K562 (cell line): Measurements from ENCODE around the gene HYAL3. TPM values are rescaled to one million over a fixed set of nuclear protein-coding genes. Genes with fewer than 3 reads are reported as not detected.

ENCODE experiments used
- ATAC-seq: fragments of 200-7000 bp; cut with Tn5 transposase; 3 replicates; pipeline ENCODE4 v1.9.1; 2020; ENCODE audit warnings: moderate library complexity
- BruUV-seq: library from RNA; stranded (reverse); fragments of 400-500 nt; replicated peaks from 2 replicates; lab custom pipeline; 2021; lab: Mats Ljungman, UMichigan
- CTCF ChIA-PET: fragments of 300-600 bp; formaldehyde crosslinking; extraction: SDS; loops from one replicate; lab custom pipeline; 2021; ENCODE audit warnings: low intra/inter-chr PET ratio; lab: Yijun Ruan, JAX
- POLR2A ChIA-PET: fragments of 300-600, 350-650 bp; sonication (Branson Sonifier 250); formaldehyde crosslinking; extraction: SDS; loops from one replicate; lab custom pipeline; 2021; ENCODE audit warnings: antibody characterized with exemption, inconsistent platforms; lab: Yijun Ruan, JAX
- DNase-seq, 4 experiments: peaks; one replicate each; pipeline versions ENCODE4 v3.0.0 to v3.0.0-alpha.2; 2011 to 2018; ENCODE audit warnings: low spot score in 3 of 4, mixed read lengths in 3 of 4; ENCODE audit errors: extremely low read depth in 1 of 4
- FAIRE-seq: peaks from 2 replicates; lab custom pipeline; 2011; peaks lifted over from hg19 to GRCh38; lab: Jason Lieb, UNC
- H2AFZ ChIP-seq: 2 replicates; pipeline ENCODE4 v1.6.0; 2011; ENCODE audit warnings: low read depth, low read length, control low read depth, inconsistent platforms
- H3K27ac ChIP-seq: fragments of 200-600 bp; 3 replicates; pipeline ENCODE4 v1.8.0; 2011; ENCODE audit warnings: low read depth, mild to moderate bottlenecking, control low read depth, inconsistent platforms, low read length, moderate library complexity, mixed read lengths; ENCODE audit errors: extremely low read depth
- H3K27me3 ChIP-seq, 2 experiments: fragments of 300-600 bp in 1 of 2; 2 replicates in 1 of 2; 3 replicates in 1 of 2; pipeline versions ENCODE4 v1.6.0 to v1.8.0; 2011; ENCODE audit warnings: inconsistent platforms in 2 of 2, low read length in 2 of 2, mild to moderate bottlenecking in 1 of 2, mixed read lengths in 1 of 2, moderate library complexity in 1 of 2; ENCODE audit not compliant: control insufficient read depth in 2 of 2, insufficient read depth in 2 of 2
- H3K36me3 ChIP-seq: fragments of 300-600 bp; 3 replicates; pipeline ENCODE4 v1.8.0; 2011; ENCODE audit warnings: mild to moderate bottlenecking, low read length, inconsistent platforms; ENCODE audit not compliant: control insufficient read depth, insufficient read depth
- H3K4me1 ChIP-seq, 2 experiments: fragments of 200-600 bp in 1 of 2; replicated peaks in 1 of 2; 2 replicates in 1 of 2; 3 replicates in 1 of 2; pipeline versions ENCODE4 v1.5.1 to v1.8.0; 2011; ENCODE audit warnings: inconsistent platforms in 2 of 2, low read length in 2 of 2, mild to moderate bottlenecking in 1 of 2, mixed read lengths in 1 of 2, moderate library complexity in 1 of 2; ENCODE audit not compliant: control insufficient read depth in 2 of 2, insufficient read depth in 2 of 2
- H3K4me2 ChIP-seq: 2 replicates; pipeline ENCODE4 v1.6.1; 2011; ENCODE audit warnings: low read length, control low read depth, inconsistent platforms, mixed read lengths; ENCODE audit not compliant: insufficient read depth
- H3K4me3 ChIP-seq: fragments of 200-600 bp; sonication (generic), shearing (Covaris generic); 2 replicates; pipeline ENCODE4 v1.5.1; 2016; ENCODE audit warnings: control low read depth, inconsistent platforms
- H3K79me2 ChIP-seq: fragments of 200-600 bp; 3 replicates; pipeline ENCODE4 v1.8.0; 2011; ENCODE audit warnings: low read length, inconsistent platforms; ENCODE audit not compliant: control insufficient read depth, insufficient read depth
- H3K9ac ChIP-seq, 2 experiments: 2 replicates each; pipeline versions ENCODE4 v1.6.0 to v1.6.1; 2011; ENCODE audit warnings: low read depth in 2 of 2, low read length in 2 of 2, control low read depth in 1 of 2, inconsistent platforms in 1 of 2, mild to moderate bottlenecking in 1 of 2, mixed read lengths in 1 of 2; ENCODE audit not compliant: insufficient read depth in 1 of 2
- H3K9me1 ChIP-seq: one replicate; pipeline ENCODE4 v1.6.0; 2011; ENCODE audit warnings: inconsistent platforms, mild to moderate bottlenecking, low read length, moderate library complexity; ENCODE audit not compliant: control insufficient read depth, insufficient read depth
- H3K9me3 ChIP-seq: replicated peaks from 2 replicates; pipeline ENCODE4 v1.5.1; 2011; ENCODE audit warnings: low read depth, low read length, inconsistent platforms; ENCODE audit not compliant: control insufficient read depth, insufficient read depth
- H4K20me1 ChIP-seq: replicated peaks from 2 replicates; pipeline ENCODE4 v1.6.1; 2011; ENCODE audit warnings: low read length, inconsistent platforms, mixed read lengths; ENCODE audit not compliant: control insufficient read depth, insufficient read depth
- ADNP ChIP-seq: fragments of 200-800 bp; sonication (Bioruptor generic); IDR thresholded peaks from 2 replicates; pipeline ENCODE4 v1.6.1; 2016; ENCODE audit warnings: missing genetic modification characterization, missing compliant biosample characterization
- CBFB ChIP-seq: sonication (generic); formaldehyde crosslinking; IDR thresholded peaks from 2 replicates; pipeline ENCODE4 v1.4.0; 2020; ENCODE audit warnings: mild to moderate bottlenecking, missing genetic modification reagents
- CEBPG ChIP-seq, 3 experiments: fragments of 200-800 bp in 1 of 3; sonication (Bioruptor generic) in 1 of 3; sonication (generic) in 1 of 3; formaldehyde crosslinking in 1 of 3; IDR thresholded peaks in 2 of 3; conservative IDR thresholded peaks in 1 of 3; 2 replicates each; pipeline versions ENCODE4 v1.6.1 to v1.8.0; 2016 to 2022; ENCODE audit warnings: missing compliant biosample characterization in 2 of 3, missing genetic modification characterization in 2 of 3, mild to moderate bottlenecking in 1 of 3, missing genetic modification reagents in 1 of 3
- DPF2 ChIP-seq: fragments of 450-650 bp; IDR thresholded peaks from 2 replicates; pipeline ENCODE4 v1.6.1; 2016
- E2F6 ChIP-seq, 2 experiments: IDR thresholded peaks; 2 replicates each; pipeline ENCODE4 v1.6.1; 2011; ENCODE audit warnings: borderline replicate concordance in 1 of 2, control low read depth in 1 of 2, low read depth in 1 of 2, low read length in 1 of 2, mild to moderate bottlenecking in 1 of 2, mixed read lengths in 1 of 2, moderate library complexity in 1 of 2; ENCODE audit not compliant: insufficient read depth in 1 of 2, insufficient read length in 1 of 2, poor library complexity in 1 of 2, severe bottlenecking in 1 of 2; ENCODE audit errors: extremely low read depth in 1 of 2
- EGR1 ChIP-seq: fragments of 450-650 bp; conservative IDR thresholded peaks from 2 replicates; pipeline ENCODE4 v1.6.1; 2017; ENCODE audit warnings: mild to moderate bottlenecking
- ETS2 ChIP-seq: IDR thresholded peaks from 2 replicates; pipeline ENCODE4 v1.6.1; 2016; ENCODE audit warnings: borderline replicate concordance, missing genetic modification characterization, mild to moderate bottlenecking, moderate library complexity, missing compliant biosample characterization; ENCODE audit not compliant: poor library complexity, severe bottlenecking
- HNRNPLL ChIP-seq: fragments of 200-400 bp; formaldehyde crosslinking; IDR thresholded peaks from 2 replicates; pipeline ENCODE4 v1.6.1; 2017; ENCODE audit warnings: low read length, low read depth, mild to moderate bottlenecking; ENCODE audit not compliant: poor library complexity, severe bottlenecking
- KAT2B ChIP-seq: IDR thresholded peaks from one replicate; pipeline ENCODE4 v1.6.1; 2012; ENCODE audit warnings: low read depth, mild to moderate bottlenecking, control low read depth, inconsistent platforms, low read length, moderate library complexity
- KDM1A ChIP-seq, 2 experiments: fragments of 450-650 bp; IDR thresholded peaks; 2 replicates each; pipeline ENCODE4 v1.6.1; 2016; ENCODE audit warnings: mild to moderate bottlenecking in 2 of 2
- MAFF ChIP-seq: IDR thresholded peaks from 2 replicates; pipeline ENCODE4 v1.6.1; 2012; ENCODE audit warnings: low read length, improper control_type of control experiment
- MLLT1 ChIP-seq, 2 experiments: fragments of 450-650 bp; IDR thresholded peaks; 2 replicates each; pipeline ENCODE4 v1.6.1; 2016
- NUFIP1 ChIP-seq: fragments of 450-650 bp; IDR thresholded peaks from 2 replicates; pipeline ENCODE4 v1.6.1; 2018; ENCODE audit not compliant: partially characterized antibody
- ZBTB1 ChIP-seq: sonication (generic); formaldehyde crosslinking; IDR thresholded peaks from 2 replicates; pipeline ENCODE4 v1.8.1; 2023; ENCODE audit warnings: missing genetic modification reagents, low read depth, mild to moderate bottlenecking, borderline replicate concordance
- ZFPM2 ChIP-seq: fragments of 250-450 bp; sonication (Bioruptor Pico); IDR thresholded peaks from 2 replicates; pipeline ENCODE4 v1.5.1; 2022; ENCODE audit warnings: mild to moderate bottlenecking
- ZNF263 ChIP-seq: sonication (generic); formaldehyde crosslinking; IDR thresholded peaks from 2 replicates; pipeline ENCODE4 v1.8.0; 2022; ENCODE audit warnings: mild to moderate bottlenecking, missing genetic modification reagents, borderline replicate concordance
- ZNF444 ChIP-seq: fragments of 250-450 bp; sonication (Bioruptor Pico); IDR thresholded peaks from 2 replicates; pipeline ENCODE4 v1.4.0; 2020; ENCODE audit warnings: mild to moderate bottlenecking, moderate library complexity
- ZNF507 ChIP-seq: conservative IDR thresholded peaks from 2 replicates; pipeline ENCODE4 v1.6.1; 2017; ENCODE audit warnings: missing genetic modification characterization, missing compliant biosample characterization
- WGBS: fragments of 100-300 bp; shearing (Covaris generic); methylation state at CpG from one replicate; pipeline ENCODE4 v1.1.6; 2016; ENCODE audit warnings: low coverage, mixed read lengths; ENCODE audit not compliant: insufficient coverage; ENCODE audit errors: missing lambda C conversion rate; 5-methylcytosine and 5-hydroxymethylcytosine counted together
- in situ Hi-C: fragments of 300-500 bp; cut with MboI; formaldehyde crosslinking; loops from 4 replicates; pipeline ENCODE4 v1.15.0; 2018; ENCODE audit warnings: inconsistent platforms, mixed read lengths
- intact Hi-C: fragments of 100-400 bp; cut with micrococcal nuclease; formaldehyde crosslinking; loops from 2 replicates; pipeline ENCODE4 v1.14.2; 2022
- polyA plus RNA-seq, 8 experiments: library from polyadenylated mRNA; depleted of rRNA in 4 of 8; stranded (reverse) in 5 of 8; unstranded in 3 of 8; fragments of >200 nt; fragmentation: Nextera tagmentation in 2 of 8; fragmentation: Illumina TruSeq in 1 of 8; extraction: Ambion mirVana in 2 of 8; extraction: Trizol in 1 of 8; gene quantifications; 2 replicates each; pipeline versions ENCODE4 v1.2.1 to v1.2.3, GENCODE V29; 2011 to 2014; ENCODE audit warnings: inconsistent platforms in 1 of 8, missing spikeins in 1 of 8
- total RNA-seq, 7 experiments: library from RNA; depleted of rRNA in 6 of 7; stranded (reverse); fragments of >200 nt in 6 of 7; fragmentation: Illumina TruSeq in 2 of 7; extraction: Trizol in 2 of 7; gene quantifications; 2 replicates each; pipeline versions ENCODE4 v1.2.1 to v1.2.3, GENCODE V29; 2011 to 2021; ENCODE audit warnings: low replicate concordance in 1 of 7

Gene HYAL3
- total and polyA plus RNA-seq, 9 of the 15 experiments (the other 6 are each of a cell fraction or from before 2014, with no cell fraction given) = 0.38 to 9.1 (median 6.8) TPM

GRCh38 chr3:50260027-50260941 lies 38.9 kb downstream of the HYAL3 start:
- DNase-seq (peak; percentile 90 to 92 (median 91)), FAIRE-seq (peak; percentile 62), ATAC-seq (peak; percentile 97)
- TSS peak; percentile 35 for BruUV-seq
- WGBS = 9% methylated on average over 26 of the region's 70 CpGs
- peak overlapping the region; percentile 73 to 94 for H3K9ac ChIP-seq
- ChIA-PET POLR2A (interaction anchor here (0.5 to 1.7 kb wide), 6 partner anchors 12 to 1882 kb away, joined by 3 to 8 read pairs (median 4); no protein-coding TSS in a partner anchor), CTCF (interaction anchor here (0.9 to 1.7 kb wide), 5 partner anchors 12 to 282 kb away, joined by 3 to 7 read pairs (median 5); no protein-coding TSS in a partner anchor)
- H3K79me2 ChIP-seq = peaks cover 3% of the 10 kb centered on the region; the same call in 1 of the 3 replicates
- in situ Hi-C loops = no loop called here
- H3K9me3 ChIP-seq = peaks cover 4% of the 10 kb centered on the region; the same call in 1 of the 2 replicates
- H3K4me2 ChIP-seq = peak overlapping the region; percentile 82
- H3K27me3 ChIP-seq = no peaks in the 10 kb centered on the region
- peak overlapping the region; percentile 58 for H3K4me3 ChIP-seq
- peak overlapping the region; percentile 84 for H2AFZ ChIP-seq
- H3K36me3 ChIP-seq = peaks cover 23% of the 10 kb centered on the region; the same call in 2 of the 3 replicates
- H3K4me1 ChIP-seq = peaks cover 6 to 37% of the 10 kb centered on the region in 2 experiments; a peak in 4 of 5 replicates
- H4K20me1 ChIP-seq = no peaks in the 10 kb centered on the region
- no peaks in the 10 kb centered on the region for H3K9me1 ChIP-seq
- peak overlapping the region; percentile 84 for H3K27ac ChIP-seq
- intact Hi-C loops = no loop called here
- no peak for TF ChIP-seq ZFPM2 (CRISPR knock-in tag)
- TF ChIP-seq ZNF444 (CRISPR knock-in tag) = no peak
- peak in 1 of 2 experiments; percentile 39 for TF ChIP-seq E2F6 (IDR thresholded peaks at IDR 0.05; ENCODE audit: borderline replicate concordance in 1 of 2, extremely low read depth in 1 of 2, insufficient read depth in 1 of 2, insufficient read length in 1 of 2, low read depth in 1 of 2, low read length in 1 of 2, poor library complexity in 1 of 2, severe bottlenecking in 1 of 2)
- no peak for TF ChIP-seq DPF2
- TF ChIP-seq CEBPG (CRISPR knock-in tag; IDR thresholded peaks at IDR 0.05) = no peak
- TF ChIP-seq CEBPG (tag; conservative IDR thresholded peaks at IDR 0.05 in 1 of 2, IDR thresholded peaks at IDR 0.05 in 1 of 2) = no peak
- TF ChIP-seq ADNP = no peak
- no peak for TF ChIP-seq HNRNPLL
- TF ChIP-seq ETS2 (tag) = no peak
- no peak for TF ChIP-seq KAT2B
- TF ChIP-seq MLLT1 (IDR thresholded peaks at IDR 0.05) = 0 out of 4 replicates have a peak, but pooled peaks of 1 of the 2 experiments have one; percentile 23
- TF ChIP-seq ZNF263 (CRISPR knock-in tag) = no peak
- no peak for TF ChIP-seq NUFIP1
- no peak for TF ChIP-seq MAFF
- TF ChIP-seq KDM1A (IDR thresholded peaks at IDR 0.05) = no peak
- TF ChIP-seq CBFB (CRISPR knock-in tag) = no peak
- TF ChIP-seq ZNF507 (tag) = no peak
- TF ChIP-seq ZBTB1 (CRISPR knock-in tag) = 0 out of 2 replicates have a peak, but pooled peaks have one; percentile 22
- peak; percentile 72 for TF ChIP-seq EGR1
